H1 (cell line): Measurements from ENCODE around the gene ARL17A. TPM values are rescaled to one million over a fixed set of nuclear protein-coding genes. Genes with fewer than 3 reads are reported as not detected.
"Not testable (repeated sequence)": the region's sequence is repeated elsewhere in the genome, so short reads cannot be mapped to it uniquely, and the experiment has no call there.

Experiments used
- CTCF ChIA-PET: fragments of 300-600 bp; sonication (Branson Sonifier 250); formaldehyde crosslinking; loops from one replicate; lab custom pipeline; 2021; ENCODE audit not compliant: partially characterized antibody; lab: Charles Lee
- POLR2A ChIA-PET: fragments of 300-600 bp; sonication (Branson Sonifier 250); formaldehyde crosslinking; loops from one replicate; lab custom pipeline; 2021; ENCODE audit warnings: inconsistent platforms; ENCODE audit not compliant: partially characterized antibody; lab: Charles Lee
- DNase-seq, 2 experiments: peaks; one replicate each; pipeline versions ENCODE4 v3.0.0 to v3.0.0-alpha.2; 2010 to 2022; ENCODE audit warnings: low spot score in 2 of 2, low read depth in 1 of 2, mixed read lengths in 1 of 2
- FAIRE-seq: peaks from 2 replicates; lab custom pipeline; 2011; peaks lifted over from hg19 to GRCh38; lab: Jason Lieb, UNC
- H2AFZ ChIP-seq: 2 replicates; pipeline ENCODE4 v1.8.1; 2012; ENCODE audit warnings: low read length, inconsistent platforms
- H2AK5ac ChIP-seq: 2 replicates; pipeline ENCODE4 v1.6.1; 2013; ENCODE audit warnings: low read depth, low read length
- H2BK120ac ChIP-seq: replicated peaks from 2 replicates; pipeline ENCODE3; 2013; ENCODE audit warnings: low read depth, low read length, inconsistent platforms
- H2BK12ac ChIP-seq: 2 replicates; pipeline ENCODE4 v1.6.1; 2013; ENCODE audit warnings: low read depth, low read length
- H2BK15ac ChIP-seq: 2 replicates; pipeline ENCODE4 v1.6.1; 2013; ENCODE audit warnings: low read length
- H2BK20ac ChIP-seq: 2 replicates; pipeline ENCODE4 v1.6.1; 2013; ENCODE audit warnings: low read length
- H2BK5ac ChIP-seq: 2 replicates; pipeline ENCODE4 v1.6.1; 2013; ENCODE audit warnings: low read depth, low read length
- H3K14ac ChIP-seq: 2 replicates; pipeline ENCODE4 v1.6.1; 2013; ENCODE audit warnings: inconsistent platforms; ENCODE audit not compliant: insufficient read length
- H3K18ac ChIP-seq: 2 replicates; pipeline ENCODE4 v1.6.1; 2013; ENCODE audit warnings: low read length; ENCODE audit errors: extremely low read depth
- H3K23ac ChIP-seq: 2 replicates; pipeline ENCODE4 v1.6.1; 2013; ENCODE audit warnings: inconsistent platforms; ENCODE audit not compliant: insufficient read length
- H3K23me2 ChIP-seq: 2 replicates; pipeline ENCODE4 v1.6.1; 2013; ENCODE audit warnings: low read depth, low read length
- H3K27ac ChIP-seq: 2 replicates; pipeline ENCODE4 v1.6.1; 2011; ENCODE audit warnings: low read depth, low read length, inconsistent platforms
- H3K27me3 ChIP-seq, 4 experiments: replicated peaks in 1 of 4; 1 replicate in 1 of 4; 2 replicates in 3 of 4; pipeline versions ENCODE4 v1.6.1 to v1.8.1; 2011 to 2013; ENCODE audit warnings: low read length in 3 of 4, mild to moderate bottlenecking in 3 of 4, inconsistent platforms in 2 of 4, mixed read lengths in 2 of 4, moderate library complexity in 1 of 4; ENCODE audit not compliant: control insufficient read depth in 3 of 4, insufficient read depth in 3 of 4; ENCODE audit errors: extremely low read depth in 1 of 4
- H3K36me3 ChIP-seq, 4 experiments: 2 replicates each; pipeline versions ENCODE4 v1.6.1 to v1.8.1; 2011 to 2013; ENCODE audit warnings: mild to moderate bottlenecking in 4 of 4, low read length in 3 of 4, moderate library complexity in 2 of 4, control low read depth in 1 of 4, inconsistent platforms in 1 of 4; ENCODE audit not compliant: insufficient read depth in 4 of 4, control insufficient read depth in 2 of 4
- H3K4ac ChIP-seq: replicated peaks from 2 replicates; pipeline ENCODE3; 2013; ENCODE audit warnings: low read length, low read depth, mixed read lengths, inconsistent platforms; ENCODE audit not compliant: insufficient read length
- H3K4me1 ChIP-seq, 4 experiments: replicated peaks in 1 of 4; 1 replicate in 1 of 4; 2 replicates in 3 of 4; pipeline versions ENCODE4 v1.6.1 to v1.8.1; 2011 to 2013; ENCODE audit warnings: low read length in 3 of 4, inconsistent platforms in 2 of 4, mixed read lengths in 1 of 4; ENCODE audit not compliant: insufficient read depth in 4 of 4, control insufficient read depth in 3 of 4
- H3K4me2 ChIP-seq, 2 experiments: 2 replicates each; pipeline versions ENCODE4 v1.6.1 to v1.8.1; 2011 to 2013; ENCODE audit warnings: low read depth in 2 of 2, low read length in 2 of 2, control low read depth in 1 of 2, inconsistent platforms in 1 of 2, mild to moderate bottlenecking in 1 of 2; ENCODE audit not compliant: insufficient read depth in 1 of 2
- H3K4me3 ChIP-seq, 4 experiments: fragments of 200-600, 300-600 bp in 1 of 4; sonication (generic), shearing (Covaris generic), sonication (Bioruptor Twin) in 1 of 4; 2 replicates each; pipeline versions ENCODE4 v1.5.1 to v1.8.1; 2011 to 2016; ENCODE audit warnings: low read length in 4 of 4, low read depth in 3 of 4, control low read depth in 2 of 4, inconsistent platforms in 2 of 4, mild to moderate bottlenecking in 2 of 4, mixed read lengths in 1 of 4, moderate library complexity in 1 of 4; ENCODE audit not compliant: insufficient read depth in 2 of 4; ENCODE audit errors: extremely low read depth in 1 of 4
- H3K56ac ChIP-seq: replicated peaks from 2 replicates; pipeline ENCODE3; 2013; ENCODE audit warnings: low read depth, mild to moderate bottlenecking, mixed read lengths, low read length, inconsistent platforms; ENCODE audit not compliant: insufficient read length
- H3K79me1 ChIP-seq: 2 replicates; pipeline ENCODE4 v1.6.1; 2013; ENCODE audit warnings: low read depth, low read length, control low read depth
- H3K79me2 ChIP-seq, 2 experiments: 2 replicates each; pipeline versions ENCODE4 v1.6.1 to v1.8.1; 2012 to 2013; ENCODE audit warnings: low read length in 2 of 2, mild to moderate bottlenecking in 2 of 2, inconsistent platforms in 1 of 2; ENCODE audit not compliant: insufficient read depth in 2 of 2, control insufficient read depth in 1 of 2
- H3K9ac ChIP-seq, 4 experiments: replicated peaks in 1 of 4; 1 replicate in 1 of 4; 2 replicates in 3 of 4; pipeline versions ENCODE4 v1.6.1 to v1.8.1; 2011 to 2013; ENCODE audit warnings: low read depth in 3 of 4, low read length in 3 of 4, control low read depth in 2 of 4, mild to moderate bottlenecking in 2 of 4, moderate library complexity in 2 of 4, inconsistent platforms in 1 of 4; ENCODE audit errors: extremely low read depth in 1 of 4
- H3K9me3 ChIP-seq, 2 experiments: 2 replicates each; pipeline versions ENCODE4 v1.6.1 to v1.8.1; 2012 to 2013; ENCODE audit warnings: mild to moderate bottlenecking in 2 of 2, moderate library complexity in 2 of 2, control low read depth in 1 of 2, inconsistent platforms in 1 of 2, low read depth in 1 of 2, low read length in 1 of 2, mixed read lengths in 1 of 2; ENCODE audit not compliant: insufficient read depth in 2 of 2
- H4K20me1 ChIP-seq, 2 experiments: replicated peaks in 1 of 2; 2 replicates each; pipeline versions ENCODE3 to v1.8.1; 2011 to 2013; ENCODE audit warnings: inconsistent platforms in 2 of 2, low read length in 2 of 2, mild to moderate bottlenecking in 1 of 2; ENCODE audit not compliant: insufficient read depth in 2 of 2, control insufficient read depth in 1 of 2
- H4K5ac ChIP-seq: 2 replicates; pipeline ENCODE4 v1.6.1; 2013; ENCODE audit warnings: low read length, low read depth, mixed read lengths, inconsistent platforms; ENCODE audit not compliant: insufficient read length
- H4K8ac ChIP-seq: 2 replicates; pipeline ENCODE4 v1.8.0; 2013; ENCODE audit warnings: mild to moderate bottlenecking, moderate library complexity, low read length, inconsistent platforms; ENCODE audit not compliant: insufficient read depth; ENCODE audit errors: extremely low read depth
- H4K91ac ChIP-seq: replicated peaks from 2 replicates; pipeline ENCODE3; 2013; ENCODE audit warnings: low read length, mixed read lengths, inconsistent platforms; ENCODE audit not compliant: insufficient read length
- WGBS, 2 experiments: shearing (Covaris generic) in 1 of 2; methylation state at CpG; one replicate each; pipeline versions ENCODE4 v1.1.6 to v1.1.7; 2013 to 2015; ENCODE audit warnings: low lambda C conversion rate in 2 of 2, mixed read lengths in 2 of 2, inconsistent platforms in 1 of 2, low coverage in 1 of 2, missing lambda C conversion rate in 1 of 2; ENCODE audit not compliant: insufficient replicate concordance in 2 of 2, insufficient coverage in 1 of 2, insufficient read length in 1 of 2; ENCODE audit errors: extremely low coverage in 1 of 2, missing lambda C conversion rate in 1 of 2; 5-methylcytosine and 5-hydroxymethylcytosine counted together
- polyA plus RNA-seq, 7 experiments: library from polyadenylated mRNA; depleted of rRNA in 3 of 7; stranded (reverse) in 5 of 7; unstranded in 2 of 7; fragments of >200 nt in 5 of 7; fragments of 200-250 nt in 2 of 7; gene quantifications; 1 replicate in 5 of 7; 2 replicates in 1 of 7; 4 replicates in 1 of 7; pipeline versions ENCODE4 v1.2.1 to v1.2.3, GENCODE V29; 2011 to 2013; ENCODE audit warnings: missing spikeins in 2 of 7, mixed read lengths in 2 of 7
- total RNA-seq: library from RNA; stranded (reverse); fragmentation: NEBNext Ultra II Directional; extraction: Animal tissue kit (Norgen Biotek cat#: 25700); gene quantifications from 2 replicates; pipeline ENCODE4 v1.2.1, GENCODE V29; 2021

Gene ARL17A
- total and polyA plus RNA-seq, 2 of the 8 experiments (the other 6 are each of a cell fraction or from before 2014, with no cell fraction given), result 24.6 to 29.0 TPM

GRCh38 chr17:46598344-46598931, 18.9 kb upstream of the ARL17A start:
- not testable (repeated sequence) for H4K8ac ChIP-seq, H3K18ac ChIP-seq

DNA sequence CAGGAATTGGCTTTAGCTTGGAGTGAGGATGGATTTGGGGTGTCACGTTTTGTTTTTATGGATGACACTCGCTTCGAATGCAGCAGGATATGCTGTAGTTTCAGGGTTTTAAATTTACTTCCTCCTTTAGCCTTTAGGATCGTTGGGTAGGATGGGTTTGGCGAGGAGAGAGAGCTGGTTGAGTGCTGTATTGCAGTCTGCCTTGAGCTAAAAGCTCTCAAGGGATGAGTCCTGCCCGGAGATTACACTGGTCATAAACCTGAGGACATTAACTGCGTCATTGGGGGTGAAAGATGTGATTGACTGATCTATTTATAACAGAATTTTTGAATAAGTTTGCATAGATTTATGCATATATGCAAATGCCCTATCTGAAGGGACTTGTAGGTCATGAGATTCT, 11.8 kb upstream of the ARL17A start:
- H2AK5ac ChIP-seq, H3K36me3 ChIP-seq, H3K18ac ChIP-seq, H3K4me1 ChIP-seq, H3K56ac ChIP-seq, H4K8ac ChIP-seq, H3K23me2 ChIP-seq, H3K27ac ChIP-seq, H3K79me1 ChIP-seq, H2BK15ac ChIP-seq, H3K23ac ChIP-seq, H4K5ac ChIP-seq, H2BK20ac ChIP-seq, H3K14ac ChIP-seq, H2BK120ac ChIP-seq, POLR2A ChIA-PET, FAIRE-seq, H2AFZ ChIP-seq, H4K20me1 ChIP-seq, H3K27me3 ChIP-seq, H4K91ac ChIP-seq, H3K9me3 ChIP-seq, H3K79me2 ChIP-seq, H3K4ac ChIP-seq, CTCF ChIA-PET, H2BK5ac ChIP-seq, H3K9ac ChIP-seq, DNase-seq, H2BK12ac ChIP-seq, H3K4me2 ChIP-seq, H3K4me3 ChIP-seq: not testable (repeated sequence)
- no CpG with 5 or more reads among the region's 7 CpGs for whole genome bisulfite sequencing, 2 experiments

More at GRCh38 chr17:46598344-46598931, 18.9 kb upstream of the ARL17A start:
- H3K79me1 ChIP-seq, H4K5ac ChIP-seq, H3K14ac ChIP-seq, H2BK20ac ChIP-seq, H4K91ac ChIP-seq, H3K23me2 ChIP-seq, H3K36me3 ChIP-seq, H3K4ac ChIP-seq, H3K79me2 ChIP-seq, DNase-seq, H2BK120ac ChIP-seq, H3K56ac ChIP-seq, H3K4me3 ChIP-seq, H2AFZ ChIP-seq, FAIRE-seq, H3K9ac ChIP-seq, H3K9me3 ChIP-seq, CTCF ChIA-PET, POLR2A ChIA-PET, H3K27ac ChIP-seq, H2BK15ac ChIP-seq, H2BK5ac ChIP-seq, H3K4me1 ChIP-seq, H3K4me2 ChIP-seq, H2AK5ac ChIP-seq, H4K20me1 ChIP-seq, H3K27me3 ChIP-seq, H3K23ac ChIP-seq, H2BK12ac ChIP-seq: not testable (repeated sequence)
- WGBS, 2 experiments, result 96% methylated on average over 3 of the region's 3 CpGs; no CpG with 5 or more reads in 1 of the 2 experiments
